WTC11 (cell line): ENCODE measurements around the gene TNS3.

Experiments used
- CREB1 ChIP-seq: sonication (generic); formaldehyde crosslinking; IDR thresholded peaks from 2 replicates; pipeline ENCODE4 v1.8.0; 2023; ENCODE audit warnings: mild to moderate bottlenecking, missing genetic modification reagents
- CREM ChIP-seq: sonication (generic); formaldehyde crosslinking; IDR thresholded peaks from 2 replicates; pipeline ENCODE4 v1.8.1; 2022; ENCODE audit warnings: mild to moderate bottlenecking, missing genetic modification reagents, moderate library complexity
- CTCF ChIP-seq: fragments of 200-600 bp; IDR thresholded peaks from 2 replicates; pipeline ENCODE4 v1.8.0; 2022; ENCODE audit warnings: antibody characterized with exemption
- E2F1 ChIP-seq: sonication (generic); formaldehyde crosslinking; IDR thresholded peaks from 2 replicates; pipeline ENCODE4 v1.8.0; 2022; ENCODE audit warnings: mild to moderate bottlenecking, missing genetic modification reagents
- ETV6 ChIP-seq: sonication (generic); formaldehyde crosslinking; IDR thresholded peaks from 2 replicates; pipeline ENCODE4 v1.8.1; 2022; ENCODE audit warnings: mild to moderate bottlenecking, missing genetic modification reagents
- FOXJ3 ChIP-seq: sonication (generic); formaldehyde crosslinking; IDR thresholded peaks from 2 replicates; pipeline ENCODE4 v1.9.0; 2021; ENCODE audit warnings: missing genetic modification reagents, mild to moderate bottlenecking, borderline replicate concordance
- FOXP1 ChIP-seq: sonication (generic); formaldehyde crosslinking; IDR thresholded peaks from 2 replicates; pipeline ENCODE4 v1.8.0; 2022; ENCODE audit warnings: missing genetic modification reagents, mild to moderate bottlenecking, moderate library complexity, borderline replicate concordance
- JUN ChIP-seq: sonication (generic); formaldehyde crosslinking; IDR thresholded peaks from 2 replicates; pipeline ENCODE4 v1.8.0; 2023; ENCODE audit warnings: mild to moderate bottlenecking, missing genetic modification reagents
- NFYB ChIP-seq: sonication (generic); formaldehyde crosslinking; conservative IDR thresholded peaks from 2 replicates; pipeline ENCODE4 v1.8.0; 2022; ENCODE audit warnings: low read depth, missing genetic modification reagents
- PRDM15 ChIP-seq: sonication (generic); formaldehyde crosslinking; IDR thresholded peaks from 2 replicates; pipeline ENCODE4 v1.8.0; 2022; ENCODE audit warnings: missing genetic modification reagents
- SMAD3 ChIP-seq: sonication (generic); formaldehyde crosslinking; IDR thresholded peaks from 2 replicates; pipeline ENCODE4 v1.8.0; 2022; ENCODE audit warnings: missing genetic modification reagents, mild to moderate bottlenecking, borderline replicate concordance
- USF2 ChIP-seq: sonication (generic); formaldehyde crosslinking; IDR thresholded peaks from 2 replicates; pipeline ENCODE4 v1.8.1; 2023; ENCODE audit warnings: mild to moderate bottlenecking, missing genetic modification reagents, moderate library complexity
- ZNF263 ChIP-seq: sonication (generic); formaldehyde crosslinking; IDR thresholded peaks from 2 replicates; pipeline ENCODE4 v1.8.1; 2022; ENCODE audit warnings: low read depth, mild to moderate bottlenecking, moderate library complexity, missing genetic modification reagents

- TF ChIP-seq CTCF (no peak), CREB1 (CRISPR knock-in tag) (no peak), PRDM15 (no peak), NFYB (CRISPR knock-in tag) (no peak), FOXP1 (CRISPR knock-in tag) (no peak), USF2 (CRISPR knock-in tag) (no peak), SMAD3 (CRISPR knock-in tag) (no peak), ZNF263 (CRISPR knock-in tag) (no peak), JUN (CRISPR knock-in tag) (no peak), ETV6 (CRISPR knock-in tag) (no peak), E2F1 (no peak), CREM (CRISPR knock-in tag) (no peak), FOXJ3 (CRISPR knock-in tag) (no peak)
Observed at GRCh38 chr7:47371317-47371716, 210.6 kb downstream of the TNS3 start.
